Measurements from ENCODE around the gene SLC4A11.

Gene SLC4A11

DNA sequence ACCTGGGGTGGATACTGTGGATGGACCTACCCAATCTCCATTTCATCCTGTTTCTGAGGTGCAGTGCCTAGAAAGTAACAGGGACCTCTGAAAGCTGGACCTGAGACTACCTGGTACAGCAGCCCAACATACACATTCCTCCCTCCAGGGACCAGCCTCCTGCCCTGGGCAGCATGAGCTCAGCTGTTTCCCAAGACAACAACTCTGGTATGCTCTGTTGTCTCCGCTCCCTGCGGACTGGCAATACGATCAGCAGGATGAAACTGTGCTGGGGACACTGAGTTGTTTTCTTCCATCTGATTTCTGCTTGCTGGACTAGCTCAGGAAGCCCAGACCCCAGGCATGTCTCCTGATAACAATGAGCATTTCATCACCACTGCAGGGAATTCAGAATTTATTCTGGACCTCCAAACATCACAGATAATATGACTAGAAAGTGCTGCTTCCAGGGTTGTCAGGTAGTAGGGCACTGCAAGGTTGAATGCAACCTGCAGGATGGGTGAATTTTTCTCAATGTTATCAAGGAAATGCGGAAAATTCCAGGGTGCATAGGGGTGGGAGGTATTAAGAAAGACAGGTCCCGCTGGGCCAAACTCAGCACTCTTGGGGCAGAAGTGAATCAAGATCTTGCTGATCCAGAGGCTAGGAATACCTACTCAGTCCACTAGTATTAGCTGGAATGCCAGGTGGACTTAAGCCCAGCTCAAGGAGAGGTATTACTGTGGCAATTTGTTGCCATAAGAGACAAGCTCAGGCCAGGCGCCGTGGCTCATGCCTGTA lies 38.9 kb upstream of the SLC4A11 start:
- no peak for DNase-seq (ENCODE audit: low read depth, low spot score)
- ChIA-PET CTCF (interaction anchor here (1.3 to 4.5 kb wide), 5 partner anchors 9 to 224 kb away, joined by 3 to 30 read pairs (median 7); no protein-coding TSS in a partner anchor), POLR2A (no interaction called here)
- H3K4me3 ChIP-seq (ENCODE audit: low read depth, low read length), result no peak overlapping the region
- no peak for TF ChIP-seq CTCF (IDR thresholded peaks at IDR 0.05; ENCODE audit: insufficient read depth, low read length, missing control alignments)

DNA sequence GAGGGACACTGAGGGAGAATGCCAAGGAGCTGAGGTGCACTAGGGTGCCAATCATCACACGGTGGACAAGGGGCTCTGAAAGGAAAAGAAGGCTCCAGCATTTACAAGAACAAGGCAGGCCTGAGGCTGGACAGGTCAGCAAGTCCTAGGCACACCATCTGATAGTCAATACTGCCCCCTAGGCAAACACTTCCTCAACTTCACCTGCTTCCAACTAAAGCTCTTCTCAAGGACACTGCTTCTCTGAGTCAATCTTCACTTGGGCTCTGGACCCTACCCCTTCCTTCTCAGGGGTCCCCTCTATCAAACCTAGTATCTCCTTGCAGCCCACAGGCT lies 37.7 kb upstream of the SLC4A11 start:
- no peak for TF ChIP-seq CTCF (IDR thresholded peaks at IDR 0.05; ENCODE audit: insufficient read depth, low read length, missing control alignments)
- POLR2A ChIA-PET, result no interaction called here
- CTCF ChIA-PET, result interaction anchor here (1.2 to 4.5 kb wide), 5 partner anchors 9 to 223 kb away, joined by 3 to 30 read pairs (median 5); no protein-coding TSS in a partner anchor
- no peak for DNase-seq (ENCODE audit: low read depth, low spot score)
- no peak overlapping the region for H3K4me3 ChIP-seq (ENCODE audit: low read depth, low read length)

GRCh38 chr20:3275966-3276679 lies 37.1 kb upstream of the SLC4A11 start:
- TF ChIP-seq CTCF (IDR thresholded peaks at IDR 0.05; ENCODE audit: insufficient read depth, low read length, missing control alignments), result no peak
- CTCF ChIA-PET, result interaction anchor here (1.2 to 4.5 kb wide), 4 partner anchors 9 to 58 kb away, joined by 4 to 30 read pairs (median 12); no protein-coding TSS in a partner anchor
- H3K4me3 ChIP-seq (ENCODE audit: low read depth, low read length), result no peak overlapping the region
- POLR2A ChIA-PET, result no interaction called here
- DNase-seq (ENCODE audit: low read depth, low spot score), result no peak

- ChIA-PET POLR2A (interaction anchor here (0.6 kb wide), 1 partner anchor 332 kb away, joined by 3 read pairs; no protein-coding TSS in a partner anchor), CTCF (interaction anchor here (0.6 to 4.5 kb wide), 5 partner anchors 8 to 222 kb away, joined by 3 to 30 read pairs (median 5); no protein-coding TSS in a partner anchor)
- H3K4me3 ChIP-seq (ENCODE audit: low read depth, low read length), result no peak overlapping the region
- no peak for TF ChIP-seq CTCF (IDR thresholded peaks at IDR 0.05; ENCODE audit: insufficient read depth, low read length, missing control alignments)
- no peak for DNase-seq (ENCODE audit: low read depth, low spot score)
Measured at GRCh38 chr20:3275064-3275935, 36.3 kb upstream of the SLC4A11 start.

DNA sequence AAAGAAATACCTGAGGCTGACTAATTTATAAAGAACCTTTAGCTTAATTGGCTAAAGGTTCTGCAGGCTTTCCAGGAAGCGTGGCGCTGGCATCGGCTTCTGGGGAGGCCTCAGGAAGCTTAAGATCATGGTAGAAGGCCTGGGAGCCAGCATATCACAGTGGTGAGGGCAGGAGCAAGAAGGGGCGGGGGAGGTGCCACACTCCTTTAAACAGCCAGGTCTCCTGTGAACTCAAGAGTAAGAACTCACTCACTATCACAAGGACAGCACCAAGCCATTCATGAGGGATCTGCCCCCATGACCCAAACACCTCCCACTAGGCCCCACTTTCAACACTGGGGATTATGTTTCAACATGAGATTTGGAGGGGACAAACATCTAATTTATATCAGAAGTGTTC lies 34.4 kb upstream of the SLC4A11 start:
- no peak for DNase-seq (ENCODE audit: low read depth, low spot score)
- TF ChIP-seq CTCF (IDR thresholded peaks at IDR 0.05; ENCODE audit: insufficient read depth, low read length, missing control alignments), result no peak
- ChIA-PET POLR2A (no interaction called here), CTCF (interaction anchor here (0.7 to 1.6 kb wide), 4 partner anchors 10 to 129 kb away, joined by 3 to 6 read pairs (median 4); no protein-coding TSS in a partner anchor)
- H3K4me3 ChIP-seq (ENCODE audit: low read depth, low read length), result no peak overlapping the region

Data from AG04449 (cell line).